ENCODE measurements around the gene CACNA2D3. TPM values are rescaled to one million over a fixed set of nuclear protein-coding genes. Genes with fewer than 3 reads are reported as not detected.

CACNA2D3 gene
- total RNA-seq, 2 experiments from 2014 or later, result not detected

- ATAC-seq (ENCODE audit: low read depth) (no peak), DNase-seq (no peak)
- no peaks in the 10 kb centered on the region for H3K36me3 Mint-ChIP-seq
- no peaks in the 10 kb centered on the region for H3K4me1 Mint-ChIP-seq
- H3K27me3 Mint-ChIP-seq, result no peaks in the 10 kb centered on the region
- POLR2A ChIA-PET, result interaction anchor here (0.6 kb wide), 1 partner anchor 1147 kb away, joined by 3 read pairs; no protein-coding TSS in a partner anchor
- peaks cover 2% of the 10 kb centered on the region for H3K9me3 Mint-ChIP-seq
- H3K27ac Mint-ChIP-seq, result no peak overlapping the region
- H3K4me3 Mint-ChIP-seq, result no peak overlapping the region
Observed at GRCh38 chr3:54745843-54746242, 623.5 kb downstream of the CACNA2D3 start.

GRCh38 chr3:54746722-54747121 lies 624.4 kb downstream of the CACNA2D3 start:
- Mint-ChIP-seq H3K36me3 (no peaks in the 10 kb centered on the region), H3K4me1 (no peaks in the 10 kb centered on the region), H3K9me3 (peaks cover 2% of the 10 kb centered on the region), H3K27ac (no peak overlapping the region), H3K4me3 (no peak overlapping the region), H3K27me3 (no peaks in the 10 kb centered on the region)
- DNase-seq, result no peak
- ATAC-seq (ENCODE audit: low read depth), result no peak
- POLR2A ChIA-PET, result no interaction called here

- ATAC-seq (ENCODE audit: low read depth), result no peak
- H3K9me3 Mint-ChIP-seq, result no peaks in the 10 kb centered on the region
- H3K4me3 Mint-ChIP-seq, result no peak overlapping the region
- H3K4me1 Mint-ChIP-seq, result no peaks in the 10 kb centered on the region
- H3K27me3 Mint-ChIP-seq, result no peaks in the 10 kb centered on the region
- POLR2A ChIA-PET, result no interaction called here
- DNase-seq, result no peak
- no peak overlapping the region for H3K27ac Mint-ChIP-seq
- no peaks in the 10 kb centered on the region for H3K36me3 Mint-ChIP-seq
Observed at GRCh38 chr3:54755756-54756155, 633.4 kb downstream of the CACNA2D3 start.

DNA sequence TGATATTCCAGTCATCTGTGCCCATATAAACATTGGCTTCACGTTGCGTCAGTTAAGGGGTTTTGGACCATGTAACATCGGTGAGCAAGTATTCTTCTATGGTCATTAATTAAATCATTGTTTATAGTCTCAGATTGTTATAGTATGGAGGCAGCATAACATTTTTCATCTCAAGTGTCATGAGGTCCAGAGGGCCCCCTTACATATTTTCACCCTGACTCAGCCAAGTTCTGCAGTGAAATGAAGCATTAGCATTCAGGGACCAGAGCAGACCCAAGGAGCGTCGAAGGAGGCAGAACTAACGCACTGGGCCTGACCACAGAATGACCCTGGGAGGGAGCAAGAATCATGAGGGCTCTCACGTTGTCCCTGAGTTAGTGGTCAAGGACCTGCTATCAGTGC lies 634.0 kb downstream of the CACNA2D3 start:
- Mint-ChIP-seq H3K9me3 (no peaks in the 10 kb centered on the region), H3K4me1 (no peaks in the 10 kb centered on the region), H3K27me3 (no peaks in the 10 kb centered on the region), H3K36me3 (no peaks in the 10 kb centered on the region), H3K27ac (no peak overlapping the region), H3K4me3 (no peak overlapping the region)
- POLR2A ChIA-PET, result no interaction called here
- ATAC-seq (ENCODE audit: low read depth) (no peak), DNase-seq (no peak)

DNA sequence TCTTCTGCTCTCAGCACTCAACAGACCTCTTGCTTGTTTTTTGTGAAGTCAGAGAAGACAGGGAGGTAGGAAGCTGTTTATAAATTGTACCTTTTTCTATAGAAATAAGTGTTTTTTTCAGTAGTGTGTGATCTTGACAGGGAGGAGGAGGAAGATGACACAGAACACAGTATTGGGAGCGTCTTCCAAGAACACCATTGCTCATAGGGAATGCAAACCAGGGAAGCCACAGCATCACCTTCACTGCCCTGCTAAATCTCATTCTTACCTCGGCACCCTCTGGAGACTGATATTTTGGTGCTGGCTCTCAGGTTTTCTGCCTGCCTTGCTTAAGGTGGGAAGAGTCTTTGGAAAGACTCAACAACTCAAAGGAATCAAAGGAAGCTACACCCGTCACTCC lies 636.1 kb downstream of the CACNA2D3 start:
- POLR2A ChIA-PET, result no interaction called here
- Mint-ChIP-seq H3K4me1 (no peaks in the 10 kb centered on the region), H3K27me3 (no peaks in the 10 kb centered on the region), H3K9me3 (no peaks in the 10 kb centered on the region), H3K27ac (no peak overlapping the region), H3K4me3 (no peak overlapping the region), H3K36me3 (no peaks in the 10 kb centered on the region)
- ATAC-seq (ENCODE audit: low read depth) (no peak), DNase-seq (no peak)

DNA sequence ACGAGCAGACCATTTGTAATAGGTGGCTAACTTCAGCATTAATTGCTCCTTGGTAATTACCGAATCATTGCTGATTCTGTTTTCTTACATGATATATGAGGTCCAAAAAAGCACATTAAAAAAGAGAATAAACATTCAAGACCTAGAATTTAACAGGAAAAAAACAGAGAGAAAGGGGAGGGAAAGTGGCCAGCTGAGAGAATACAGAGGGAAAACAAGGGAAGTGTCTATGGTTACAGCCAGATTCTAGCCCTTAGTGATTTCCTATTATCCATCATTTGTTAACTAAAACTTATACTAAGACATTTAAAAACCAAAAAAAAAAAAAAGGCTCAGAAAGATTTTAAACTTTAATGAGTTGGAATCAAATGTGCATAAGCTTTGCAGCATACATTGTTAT lies 636.8 kb downstream of the CACNA2D3 start:
- POLR2A ChIA-PET, result no interaction called here
- Mint-ChIP-seq H3K36me3 (no peaks in the 10 kb centered on the region), H3K27ac (no peak overlapping the region), H3K4me1 (no peaks in the 10 kb centered on the region), H3K27me3 (no peaks in the 10 kb centered on the region), H3K9me3 (no peaks in the 10 kb centered on the region), H3K4me3 (no peak overlapping the region)
- DNase-seq (no peak), ATAC-seq (ENCODE audit: low read depth) (no peak)

- ATAC-seq (ENCODE audit: low read depth) (no peak), DNase-seq (no peak)
- Mint-ChIP-seq H3K27ac (no peak overlapping the region), H3K9me3 (no peaks in the 10 kb centered on the region), H3K27me3 (no peaks in the 10 kb centered on the region), H3K4me3 (no peak overlapping the region), H3K4me1 (no peaks in the 10 kb centered on the region), H3K36me3 (no peaks in the 10 kb centered on the region)
- POLR2A ChIA-PET, result no interaction called here
Observed at GRCh38 chr3:54760201-54760600, 637.8 kb downstream of the CACNA2D3 start.

- no peaks in the 10 kb centered on the region for H3K4me1 Mint-ChIP-seq
- POLR2A ChIA-PET, result no interaction called here
Observed at GRCh38 chr3:54761637-54762036, 639.3 kb downstream of the CACNA2D3 start.

GRCh38 chr3:54764911-54765310 lies 642.6 kb downstream of the CACNA2D3 start:
- no peak for DNase-seq
- Mint-ChIP-seq H3K27ac (no peak overlapping the region), H3K27me3 (no peaks in the 10 kb centered on the region), H3K4me1 (no peaks in the 10 kb centered on the region), H3K36me3 (no peaks in the 10 kb centered on the region), H3K4me3 (no peak overlapping the region), H3K9me3 (no peaks in the 10 kb centered on the region)
- POLR2A ChIA-PET, result no interaction called here
- ATAC-seq (ENCODE audit: low read depth), result no peak

More at GRCh38 chr3:54761637-54762036, 639.3 kb downstream of the CACNA2D3 start:
- no peaks in the 10 kb centered on the region for H3K9me3 Mint-ChIP-seq
- no peak overlapping the region for H3K4me3 Mint-ChIP-seq
- H3K36me3 Mint-ChIP-seq, result no peaks in the 10 kb centered on the region
- H3K27me3 Mint-ChIP-seq, result no peaks in the 10 kb centered on the region
- DNase-seq (no peak), ATAC-seq (ENCODE audit: low read depth) (no peak)
- no peak overlapping the region for H3K27ac Mint-ChIP-seq

GRCh38 chr3:54771050-54771449 lies 648.7 kb downstream of the CACNA2D3 start:
- no peak overlapping the region for H3K27ac Mint-ChIP-seq
- no peaks in the 10 kb centered on the region for H3K9me3 Mint-ChIP-seq
- H3K36me3 Mint-ChIP-seq, result no peaks in the 10 kb centered on the region
- no peaks in the 10 kb centered on the region for H3K4me1 Mint-ChIP-seq
- DNase-seq, result no peak
- no peak overlapping the region for H3K4me3 Mint-ChIP-seq
- no peak for ATAC-seq (ENCODE audit: low read depth)
- no peaks in the 10 kb centered on the region for H3K27me3 Mint-ChIP-seq
- POLR2A ChIA-PET, result no interaction called here

DNA sequence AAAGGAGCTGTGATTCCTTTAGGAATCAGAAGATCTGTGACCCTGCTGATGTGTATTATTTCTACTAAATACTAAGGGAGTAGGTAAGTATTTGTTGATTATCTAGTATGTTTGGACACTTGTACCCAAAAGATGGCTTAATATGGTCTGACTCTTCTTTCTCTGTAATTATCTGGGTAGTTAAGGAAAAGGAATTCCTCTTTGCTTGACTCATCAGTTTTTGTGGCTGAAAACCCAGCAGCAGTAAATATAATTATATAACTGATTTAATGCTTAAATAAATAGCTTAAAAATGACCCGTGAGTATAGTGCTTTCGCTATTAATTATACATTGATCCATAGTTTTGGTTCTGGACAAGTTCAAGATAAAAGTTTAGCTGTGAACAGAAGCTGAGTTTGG lies 649.7 kb downstream of the CACNA2D3 start:
- Mint-ChIP-seq H3K27me3 (no peaks in the 10 kb centered on the region), H3K4me3 (no peak overlapping the region), H3K36me3 (no peaks in the 10 kb centered on the region), H3K4me1 (no peaks in the 10 kb centered on the region), H3K9me3 (no peaks in the 10 kb centered on the region), H3K27ac (no peak overlapping the region)
- ATAC-seq (ENCODE audit: low read depth) (no peak), DNase-seq (no peak)
- POLR2A ChIA-PET, result no interaction called here

- Mint-ChIP-seq H3K36me3 (no peaks in the 10 kb centered on the region), H3K27ac (no peak overlapping the region), H3K27me3 (no peaks in the 10 kb centered on the region), H3K4me3 (no peak overlapping the region), H3K4me1 (no peaks in the 10 kb centered on the region), H3K9me3 (no peaks in the 10 kb centered on the region)
- DNase-seq (no peak), ATAC-seq (ENCODE audit: low read depth) (no peak)
- POLR2A ChIA-PET, result no interaction called here
Observed at GRCh38 chr3:54772746-54773145, 650.4 kb downstream of the CACNA2D3 start.

DNA sequence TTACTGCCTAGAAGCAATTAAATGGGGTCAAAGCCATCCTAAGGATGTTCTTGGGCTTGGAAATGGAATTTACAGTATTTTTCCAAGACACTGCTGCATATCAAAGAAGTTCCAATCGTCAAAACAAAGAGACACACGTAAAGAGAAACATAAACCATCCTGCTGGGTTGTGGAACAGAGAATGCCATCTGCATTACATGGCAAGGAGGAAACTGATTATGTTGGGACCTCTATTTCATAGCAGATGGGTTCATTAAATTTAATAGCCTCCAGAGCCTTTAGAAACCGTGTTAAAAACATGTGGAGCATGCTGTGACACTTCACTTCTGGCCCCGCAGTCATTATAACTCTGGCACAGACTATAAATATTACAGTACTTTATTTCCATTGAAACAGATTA lies 650.9 kb downstream of the CACNA2D3 start:
- POLR2A ChIA-PET, result no interaction called here
- H3K27me3 Mint-ChIP-seq, result no peaks in the 10 kb centered on the region
- no peak overlapping the region for H3K4me3 Mint-ChIP-seq
- no peaks in the 10 kb centered on the region for H3K36me3 Mint-ChIP-seq
- H3K9me3 Mint-ChIP-seq, result no peaks in the 10 kb centered on the region
- H3K4me1 Mint-ChIP-seq, result no peaks in the 10 kb centered on the region
- ATAC-seq (ENCODE audit: low read depth) (no peak), DNase-seq (no peak)
- H3K27ac Mint-ChIP-seq, result no peak overlapping the region

DNA sequence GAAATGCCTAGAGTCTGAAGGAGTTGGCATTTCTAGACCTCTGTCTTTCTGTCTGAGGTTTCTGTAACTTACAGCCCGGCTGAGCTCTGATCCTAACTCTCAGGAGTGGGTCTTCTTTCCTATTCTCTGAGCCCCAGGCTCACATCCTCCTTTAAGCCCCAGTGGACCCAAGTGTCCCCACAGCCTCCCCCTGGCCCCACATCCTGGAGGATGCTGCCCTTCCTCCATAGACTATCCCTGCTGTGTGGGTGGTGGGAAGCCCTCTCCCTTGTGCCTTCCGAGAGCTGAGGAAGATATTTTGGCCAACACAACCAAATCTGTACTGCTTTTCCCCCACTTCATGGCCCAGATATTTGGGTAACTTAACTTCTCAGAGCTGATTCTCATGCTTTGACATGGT lies 654.2 kb downstream of the CACNA2D3 start:
- Mint-ChIP-seq H3K36me3 (no peaks in the 10 kb centered on the region), H3K9me3 (no peaks in the 10 kb centered on the region), H3K27ac (no peak overlapping the region), H3K4me3 (no peak overlapping the region), H3K4me1 (no peaks in the 10 kb centered on the region), H3K27me3 (no peaks in the 10 kb centered on the region)
- POLR2A ChIA-PET, result no interaction called here
- ATAC-seq (ENCODE audit: low read depth) (no peak), DNase-seq (no peak)

- POLR2A ChIA-PET, result no interaction called here
- H3K4me3 Mint-ChIP-seq, result no peak overlapping the region
- no peaks in the 10 kb centered on the region for H3K27me3 Mint-ChIP-seq
- no peaks in the 10 kb centered on the region for H3K36me3 Mint-ChIP-seq
- no peaks in the 10 kb centered on the region for H3K9me3 Mint-ChIP-seq
- DNase-seq (no peak), ATAC-seq (ENCODE audit: low read depth) (no peak)
- H3K27ac Mint-ChIP-seq, result no peak overlapping the region
- no peaks in the 10 kb centered on the region for H3K4me1 Mint-ChIP-seq
Observed at GRCh38 chr3:54777141-54777540, 654.8 kb downstream of the CACNA2D3 start.
